ENCODE measurements around the gene RGCC. TPM values are rescaled to one million over a fixed set of nuclear protein-coding genes. Genes with fewer than 3 reads are reported as not detected.

RGCC gene
- total RNA-seq, 1 experiment from 2014 or later, result 3.1 TPM

Other genes starting within 250 kb of the RGCC start
- 11.5 and 13.3 TPM in 2 replicates for gene MTRF1, start 194.0 kb upstream of the RGCC start, total RNA-seq (2014; rRNA removed; shearing (Covaris generic))
- 12.8 and 14.0 TPM in 2 replicates for gene NAA16, start 146.3 kb upstream of the RGCC start, total RNA-seq (2014; rRNA removed; shearing (Covaris generic))